HG02870 (cell line): ENCODE results near the gene LTB.
"Not testable (repeated sequence)": the region's sequence is repeated elsewhere in the genome, so short reads cannot be mapped to it uniquely, and the experiment has no call there.

Experiments used
- ATAC-seq: cut with Tn5 transposase; IDR thresholded peaks from one replicate; pipeline ENCODE4 v1.9.1; 2021; ENCODE audit warnings: mild to moderate bottlenecking, moderate library complexity; ENCODE audit not compliant: unreplicated experiment

LTB gene

DNA sequence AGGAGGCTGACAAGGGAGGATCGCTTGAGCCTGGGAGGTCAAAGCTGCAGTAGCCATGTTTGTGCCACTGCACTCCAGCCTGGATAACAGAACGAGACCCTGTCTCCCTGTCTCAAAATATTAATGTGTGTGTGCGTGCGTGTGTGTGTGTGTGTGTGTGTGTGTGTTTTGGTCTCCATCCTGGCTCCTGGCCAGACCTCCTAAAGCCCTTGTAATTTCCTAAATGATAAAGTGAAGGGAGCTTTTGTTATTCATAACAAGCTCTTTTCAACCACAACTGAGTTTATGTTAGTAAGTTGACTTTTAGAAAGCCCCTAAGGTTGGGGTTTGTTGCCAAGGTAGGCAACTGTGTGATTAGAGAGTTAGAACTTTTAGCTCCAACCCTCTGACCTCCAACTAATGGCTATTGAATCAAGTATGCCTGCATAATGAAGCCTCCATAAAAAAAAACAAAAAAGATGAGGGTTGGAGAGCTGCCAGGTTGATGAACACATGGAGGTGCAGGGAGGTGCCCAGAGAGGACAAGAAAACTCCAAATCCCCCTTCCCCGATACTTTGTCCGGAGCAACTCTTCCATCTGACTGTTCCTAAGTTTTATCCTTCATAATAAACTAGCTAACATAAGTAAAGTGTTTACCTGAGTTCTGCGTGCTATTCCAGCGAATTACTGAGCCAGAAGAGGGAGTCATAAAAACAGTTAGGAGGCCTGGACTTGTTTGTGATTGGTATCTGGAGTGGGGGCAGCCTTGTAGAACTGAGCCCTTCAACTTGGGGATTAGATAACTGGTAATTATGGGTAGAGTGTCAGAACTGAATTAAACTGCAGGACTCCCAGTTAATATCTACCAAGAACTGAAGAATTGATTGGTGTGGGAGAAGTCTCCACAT, 27.5 kb upstream of the LTB start:
- no peak for ATAC-seq

DNA sequence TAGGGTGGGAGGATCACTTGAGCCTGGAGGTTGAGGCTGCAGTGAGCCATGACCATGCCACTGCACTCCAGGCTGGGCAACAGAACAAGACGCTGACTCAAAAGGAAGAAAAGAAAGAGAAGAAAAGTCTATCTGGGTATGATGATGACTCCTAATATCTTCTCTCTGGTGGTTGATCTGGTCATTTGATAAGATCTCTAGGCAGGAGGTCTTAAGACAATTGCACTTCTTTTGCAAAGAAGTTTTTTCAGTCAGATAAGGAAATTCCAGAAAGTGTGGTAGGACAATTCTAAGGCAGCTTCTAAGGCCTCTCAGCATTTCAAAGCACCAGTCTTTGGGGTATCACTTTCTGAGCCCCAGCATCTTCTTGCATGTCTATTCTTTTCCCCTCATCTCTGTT, 25.1 kb upstream of the LTB start:
- ATAC-seq: no peak

DNA sequence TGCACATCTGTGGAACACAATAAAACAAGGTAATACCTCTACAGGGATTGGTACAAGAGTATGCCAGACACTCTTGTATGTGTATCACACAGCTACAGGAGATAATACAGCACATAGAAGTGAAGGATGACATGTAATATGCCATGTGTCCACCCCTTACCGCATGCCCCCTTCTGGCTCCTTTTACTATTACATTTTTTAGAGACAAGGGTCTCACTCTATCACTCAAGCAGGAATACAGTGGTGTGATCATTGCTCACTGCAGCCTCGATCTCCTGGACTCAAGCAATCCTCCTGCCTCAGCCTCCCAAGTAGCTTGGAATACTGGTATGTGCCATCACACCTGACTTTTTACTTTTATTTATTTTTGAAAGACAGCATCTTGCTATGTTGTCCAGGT, 14.8 kb upstream of the LTB start:
- no peak for ATAC-seq

DNA sequence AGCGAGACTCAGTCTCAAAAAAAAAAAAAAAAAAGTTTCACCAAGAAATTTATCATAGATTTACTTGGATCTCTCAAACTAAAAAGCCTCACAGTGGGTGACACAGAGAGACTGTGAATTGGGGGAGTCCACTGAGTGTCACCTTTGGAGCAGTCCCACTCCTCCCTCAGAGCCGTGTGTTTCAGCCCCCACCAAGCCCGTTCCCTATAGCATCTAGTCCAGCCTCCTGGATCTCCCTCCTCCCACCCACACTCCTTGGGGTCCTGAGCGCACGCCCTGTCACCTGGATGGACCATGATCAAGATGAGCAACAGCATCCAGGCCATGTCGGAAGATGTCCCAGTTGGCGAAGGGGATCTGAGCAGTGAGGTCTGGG, 10.2 kb upstream of the LTB start:
- ATAC-seq: no peak

DNA sequence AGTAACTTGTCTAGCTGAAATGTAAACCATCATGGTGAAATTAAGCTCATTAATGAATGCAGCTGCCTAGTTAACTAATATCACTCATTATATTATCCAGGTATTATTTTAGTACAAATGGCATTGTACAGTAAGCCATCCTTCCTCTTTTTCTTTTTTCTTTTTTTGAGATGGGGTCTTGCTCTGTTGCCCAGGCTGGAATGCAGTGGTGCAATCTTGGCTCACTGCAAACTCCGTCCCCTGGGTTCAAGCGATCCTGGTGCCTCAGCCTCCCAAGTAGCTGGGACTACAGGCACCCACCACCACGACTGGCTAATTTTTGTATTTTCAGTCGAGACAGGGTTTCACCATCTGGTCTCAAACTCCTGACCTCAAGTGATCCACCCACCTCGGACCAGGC, 8.5 kb upstream of the LTB start:
- ATAC-seq: not testable (repeated sequence)

DNA sequence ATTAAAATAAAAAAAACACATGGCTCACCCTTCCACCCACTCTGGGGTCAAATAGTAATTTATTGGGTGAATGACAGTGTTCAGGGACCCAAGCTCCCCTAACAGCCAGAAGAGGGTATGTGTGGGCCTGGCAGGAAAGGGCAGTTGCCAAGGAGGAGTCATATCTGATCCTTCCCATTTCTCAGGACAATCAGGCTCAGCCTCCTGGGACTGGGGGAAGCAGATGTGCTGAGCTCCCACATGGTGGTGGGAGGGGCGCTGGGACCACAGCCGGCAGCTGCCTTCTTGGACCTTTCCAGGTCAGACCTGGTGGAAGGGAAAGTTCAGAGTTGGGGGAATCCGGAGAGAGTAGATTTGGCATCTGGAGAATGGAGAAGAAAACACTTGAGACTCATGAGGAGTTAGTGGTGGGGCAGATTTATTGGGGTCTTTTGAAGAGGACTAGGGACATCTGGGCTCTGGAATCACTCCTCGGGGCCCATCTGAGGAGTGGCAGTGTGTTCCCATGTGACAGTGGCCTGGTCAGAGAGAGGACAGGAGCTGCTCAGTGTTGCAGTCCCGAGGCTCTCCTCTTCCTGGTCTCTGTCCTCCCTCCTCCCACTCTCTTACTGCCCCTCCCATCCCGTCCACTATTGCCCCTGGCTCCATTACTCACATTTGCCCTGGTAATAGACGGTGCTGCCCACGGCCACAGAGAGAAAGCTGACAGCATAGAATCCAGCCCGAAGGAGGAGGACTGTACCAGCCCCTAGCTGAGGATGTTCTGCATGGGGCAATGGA, 6.8 kb upstream of the LTB start:
- no peak for ATAC-seq

DNA sequence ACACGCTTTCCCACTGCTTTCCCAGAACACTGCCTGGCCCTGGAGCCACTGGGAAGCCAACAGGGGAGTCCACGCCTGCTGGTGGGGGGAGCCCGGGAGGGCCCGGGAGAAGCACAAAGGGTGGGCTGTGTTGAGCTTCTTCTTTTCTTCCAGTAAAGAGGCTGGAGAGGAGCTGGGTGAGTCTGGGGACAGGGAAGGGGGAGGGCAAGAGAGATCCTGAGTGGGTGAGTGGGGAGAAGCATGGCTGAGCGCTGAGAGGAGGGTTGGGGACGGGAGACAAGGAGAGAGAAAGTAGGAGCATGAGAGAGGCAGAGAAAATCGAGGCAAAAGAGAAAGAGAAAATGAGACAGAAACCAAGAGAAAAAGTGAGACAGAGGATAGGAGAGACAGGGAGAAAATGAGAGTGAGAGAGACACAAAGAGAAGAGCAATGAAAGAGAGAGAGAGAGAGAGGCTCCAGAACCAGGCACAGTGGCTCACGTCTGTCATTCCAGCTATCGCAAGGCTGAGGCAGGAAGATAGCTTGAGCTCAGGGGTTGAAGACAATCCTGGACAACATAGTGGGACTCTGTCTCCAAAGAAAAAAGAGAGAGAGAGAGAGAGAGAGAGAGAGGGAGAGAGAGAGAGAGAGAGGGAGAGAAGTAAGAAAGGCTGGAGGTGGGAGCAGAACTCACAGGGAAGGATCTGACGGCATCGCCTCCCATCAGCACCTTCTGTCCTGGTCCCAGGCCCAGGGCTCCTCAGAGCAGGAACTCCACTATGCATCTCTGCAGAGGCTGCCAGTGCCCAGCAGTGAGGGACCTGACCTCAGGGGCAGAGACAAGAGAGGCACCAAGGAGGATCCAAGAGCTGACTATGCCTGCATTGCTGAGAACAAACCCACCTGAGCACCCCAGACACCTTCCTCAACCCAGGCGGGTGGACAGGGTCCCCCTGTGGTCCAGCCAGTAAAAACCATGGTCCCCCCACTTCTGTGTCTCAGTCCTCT, 5.9 kb upstream of the LTB start:
- ATAC-seq: no peak

DNA sequence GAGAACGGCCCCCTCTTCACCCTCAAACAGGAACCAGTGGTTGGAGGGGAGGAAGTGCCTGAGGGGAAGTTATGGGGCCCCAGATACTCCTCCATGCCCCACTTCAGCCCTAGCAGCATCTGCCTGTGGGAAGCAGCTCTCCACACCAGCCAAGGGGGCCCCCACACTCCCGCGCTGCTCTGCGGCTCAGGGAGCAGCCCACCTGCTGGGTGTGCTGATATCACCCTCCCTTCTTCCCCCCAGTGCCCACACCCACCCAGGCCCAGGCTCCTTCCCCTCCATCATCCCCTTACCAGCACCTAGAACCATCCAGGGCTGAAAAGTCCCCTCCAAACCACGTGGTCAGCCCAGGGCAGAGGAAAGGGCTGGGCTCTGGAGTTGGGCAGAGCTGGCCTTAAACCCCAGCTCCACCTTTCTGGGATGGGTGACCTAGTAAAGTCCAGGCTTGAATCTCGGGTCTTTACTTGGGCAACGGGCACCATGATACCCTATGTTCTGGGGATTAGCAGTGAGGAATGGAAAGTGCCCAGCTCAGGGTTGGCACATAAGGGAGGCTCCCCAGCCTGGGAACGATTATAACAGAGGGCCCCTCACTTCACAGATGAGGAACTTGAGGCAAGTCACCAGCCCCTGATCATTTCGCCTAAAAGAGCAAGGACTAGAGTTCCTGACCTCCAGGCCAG, 4.5 kb upstream of the LTB start:
- no peak for ATAC-seq

DNA sequence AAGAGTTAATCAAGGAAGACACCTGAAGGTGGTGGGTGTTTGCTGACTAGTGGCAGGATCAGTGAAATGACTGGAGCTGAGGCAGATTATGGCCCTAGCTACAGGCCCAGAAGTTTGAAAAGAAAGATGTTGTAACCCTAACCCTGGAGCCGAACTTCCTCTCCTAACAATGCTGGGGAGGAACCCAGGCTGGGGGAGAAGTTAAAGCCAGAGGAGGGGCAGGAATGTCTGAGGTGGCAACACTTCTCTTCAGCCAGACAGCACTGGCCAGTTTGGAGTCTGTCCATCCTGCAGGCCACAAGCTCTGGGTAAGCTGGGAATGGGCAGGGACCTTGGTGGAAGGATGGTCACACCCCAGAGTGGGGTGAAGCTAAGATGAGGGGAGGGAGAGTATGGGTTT, 3.8 kb upstream of the LTB start, which contains the start of gene LST1:
LST1 (plus strand) TSS at position 270 of the 400 bp plus-strand sequence. CDS start 1,023 bp downstream, outside the sequence.
- ATAC-seq: no peak

DNA sequence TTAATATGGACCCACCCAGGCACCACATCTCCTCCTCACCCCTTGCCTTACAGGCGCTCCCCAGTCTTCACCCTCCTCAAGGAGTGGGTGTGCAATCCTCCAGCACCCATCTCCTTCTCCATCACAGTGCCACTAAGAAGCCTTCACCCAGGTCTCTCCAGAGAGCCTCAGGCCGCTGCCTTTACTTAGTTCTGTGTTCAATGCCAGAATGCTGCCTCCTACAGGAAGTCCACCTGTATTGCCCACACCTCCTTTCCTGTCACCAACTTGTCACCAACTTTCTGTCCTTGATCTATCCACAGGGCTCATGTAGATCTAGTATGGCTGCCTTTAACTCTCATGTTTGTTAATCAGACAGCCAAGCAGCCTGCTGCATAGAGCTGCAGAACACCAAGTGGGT, 3.3 kb upstream of the LTB start:
- ATAC-seq: no peak

DNA sequence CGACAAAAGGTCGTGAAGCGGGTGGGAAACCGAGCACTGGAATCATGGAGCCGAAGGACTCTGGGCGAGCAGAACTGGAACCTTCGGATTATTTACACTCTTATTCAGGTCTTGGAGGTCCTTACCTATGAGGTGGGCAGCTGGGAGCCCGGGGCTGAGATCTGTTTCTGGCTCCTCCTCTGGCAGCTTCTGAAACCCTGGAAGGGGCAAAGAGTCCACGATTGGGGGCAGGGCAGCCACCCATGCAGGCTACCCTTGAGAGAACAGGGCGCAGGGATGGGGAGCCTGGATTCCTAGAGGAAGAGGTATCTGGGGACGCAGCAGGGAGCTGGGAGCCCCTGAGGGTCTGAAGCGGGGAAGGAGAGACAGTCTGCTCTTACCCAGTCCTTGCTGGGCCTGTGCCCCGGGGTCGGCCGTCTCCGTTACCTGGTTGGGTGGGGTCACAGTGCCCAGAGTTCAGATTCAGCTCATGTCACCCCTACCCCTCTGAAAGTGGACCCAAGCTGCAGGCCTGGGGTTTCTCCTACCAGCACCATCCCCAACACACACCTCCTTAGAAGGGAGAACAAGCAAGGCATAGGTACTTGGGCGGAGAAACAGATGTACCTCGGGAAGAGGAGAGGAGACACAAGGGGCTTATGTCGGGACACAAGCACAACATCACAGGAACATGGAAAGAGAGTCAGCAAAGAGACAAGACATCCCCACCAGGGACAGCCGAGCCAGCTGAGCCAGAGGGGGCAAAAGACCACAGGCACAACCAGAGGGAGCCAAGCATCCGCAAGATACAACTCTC, 592 bp downstream of the LTB start:
- no peak for ATAC-seq

DNA sequence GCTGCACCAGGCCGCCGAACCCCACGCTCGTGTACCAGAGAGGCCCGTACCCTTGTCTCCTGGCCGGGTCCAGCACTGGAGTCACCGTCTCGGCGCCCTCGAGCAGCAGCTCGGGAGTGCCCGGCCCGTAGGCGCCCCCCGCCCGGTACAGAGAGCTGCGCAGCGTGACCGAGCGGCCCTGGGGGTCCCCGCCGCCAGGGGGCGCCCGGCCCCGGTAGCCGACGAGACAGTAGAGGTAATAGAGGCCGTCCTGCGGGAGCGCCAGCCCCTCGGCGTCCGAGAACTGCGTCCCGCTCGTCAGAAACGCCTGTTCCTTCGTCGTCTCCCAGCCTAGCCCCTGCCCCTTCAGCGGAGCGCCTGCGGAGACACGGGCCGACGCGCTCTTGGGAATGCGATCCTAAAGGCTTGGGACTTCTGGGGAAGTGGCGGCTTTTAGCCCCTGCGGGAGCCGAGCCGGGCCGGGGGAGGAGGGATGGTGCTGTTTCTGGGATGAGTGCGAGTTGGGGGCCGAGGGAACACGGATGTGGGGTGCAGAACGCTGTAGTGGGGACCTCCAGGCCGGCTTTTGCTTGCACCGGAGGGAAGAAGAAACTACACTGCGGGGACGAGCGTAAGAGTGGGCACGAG, 1.3 kb downstream of the LTB start:
- ATAC-seq: peak; percentile 43

DNA sequence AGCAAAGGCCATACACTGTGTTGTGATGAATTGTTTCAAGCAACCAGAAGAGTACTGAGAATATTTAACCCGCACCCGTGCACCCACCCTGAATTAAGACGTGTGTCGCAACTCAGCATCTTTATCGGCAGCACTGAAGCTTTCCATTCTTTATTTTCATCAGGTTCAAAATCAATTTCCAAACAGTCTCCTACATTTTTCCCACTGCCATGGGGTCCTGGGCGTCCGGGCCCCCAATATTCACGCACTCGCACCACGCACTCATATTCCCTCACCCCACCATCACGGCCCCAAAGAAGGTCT, 1.8 kb downstream of the LTB start:
- no peak for ATAC-seq

DNA sequence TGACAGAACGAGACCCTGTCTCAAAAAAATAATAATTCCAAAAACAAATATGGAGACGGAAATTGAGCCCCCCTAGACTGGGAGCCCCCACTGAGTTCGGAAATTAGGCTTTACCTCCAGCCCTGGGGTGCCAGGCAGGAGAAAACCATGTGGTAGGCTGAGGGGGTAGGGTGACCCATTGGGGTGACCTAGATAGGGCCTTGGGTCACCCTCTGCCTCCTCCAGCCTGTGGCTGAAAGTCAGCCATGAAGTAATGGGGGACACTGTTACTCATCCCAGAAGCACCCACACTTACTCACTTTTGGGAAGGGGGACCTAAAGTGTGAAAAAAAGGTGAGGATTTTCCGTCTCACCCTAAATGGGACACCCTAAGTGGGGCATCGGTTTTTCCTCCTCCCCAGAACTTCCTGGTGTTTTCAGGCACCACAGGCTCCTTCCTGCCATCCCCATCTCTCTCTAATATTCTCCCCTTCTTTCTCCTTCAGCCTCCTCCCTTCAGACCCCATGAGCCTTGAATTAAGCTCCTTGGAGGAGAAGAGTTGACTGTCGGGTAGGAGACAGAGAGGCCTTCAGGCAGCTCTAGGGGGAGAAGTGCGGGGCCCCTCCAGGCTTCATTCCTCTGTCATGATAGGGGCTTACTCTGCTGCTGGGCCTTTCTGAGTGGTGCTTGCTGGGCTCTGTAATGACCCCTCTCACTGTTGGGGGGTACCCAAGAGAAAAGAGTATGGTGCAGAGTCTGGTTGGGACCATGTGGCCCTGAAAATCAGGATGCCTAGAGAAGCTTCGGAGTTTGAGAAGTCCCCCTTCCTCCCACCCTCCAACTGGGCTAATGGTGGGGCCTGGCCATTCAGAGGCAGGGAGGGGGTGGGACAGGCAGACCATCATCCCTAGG, 2.4 kb downstream of the LTB start:
- ATAC-seq: no peak

DNA sequence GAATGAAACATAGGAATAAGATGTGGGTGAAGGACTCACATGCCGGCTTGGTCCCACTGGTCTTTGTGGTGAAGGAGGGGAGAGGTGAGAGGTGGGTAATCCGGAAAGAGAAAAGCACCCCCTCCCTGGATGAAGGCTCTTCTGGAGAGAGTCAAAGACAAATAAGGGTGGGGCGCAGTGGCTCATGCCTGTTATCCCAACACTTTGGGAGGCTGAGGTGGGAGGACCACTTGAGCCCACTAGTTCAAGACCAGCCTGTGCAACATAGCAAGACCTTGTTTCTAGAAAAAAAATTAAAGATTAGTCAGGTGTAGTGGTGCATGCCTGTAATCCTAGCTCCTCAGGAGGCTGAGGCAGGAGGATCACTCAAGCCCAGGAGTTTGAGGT, 3.1 kb downstream of the LTB start:
- no peak for ATAC-seq

DNA sequence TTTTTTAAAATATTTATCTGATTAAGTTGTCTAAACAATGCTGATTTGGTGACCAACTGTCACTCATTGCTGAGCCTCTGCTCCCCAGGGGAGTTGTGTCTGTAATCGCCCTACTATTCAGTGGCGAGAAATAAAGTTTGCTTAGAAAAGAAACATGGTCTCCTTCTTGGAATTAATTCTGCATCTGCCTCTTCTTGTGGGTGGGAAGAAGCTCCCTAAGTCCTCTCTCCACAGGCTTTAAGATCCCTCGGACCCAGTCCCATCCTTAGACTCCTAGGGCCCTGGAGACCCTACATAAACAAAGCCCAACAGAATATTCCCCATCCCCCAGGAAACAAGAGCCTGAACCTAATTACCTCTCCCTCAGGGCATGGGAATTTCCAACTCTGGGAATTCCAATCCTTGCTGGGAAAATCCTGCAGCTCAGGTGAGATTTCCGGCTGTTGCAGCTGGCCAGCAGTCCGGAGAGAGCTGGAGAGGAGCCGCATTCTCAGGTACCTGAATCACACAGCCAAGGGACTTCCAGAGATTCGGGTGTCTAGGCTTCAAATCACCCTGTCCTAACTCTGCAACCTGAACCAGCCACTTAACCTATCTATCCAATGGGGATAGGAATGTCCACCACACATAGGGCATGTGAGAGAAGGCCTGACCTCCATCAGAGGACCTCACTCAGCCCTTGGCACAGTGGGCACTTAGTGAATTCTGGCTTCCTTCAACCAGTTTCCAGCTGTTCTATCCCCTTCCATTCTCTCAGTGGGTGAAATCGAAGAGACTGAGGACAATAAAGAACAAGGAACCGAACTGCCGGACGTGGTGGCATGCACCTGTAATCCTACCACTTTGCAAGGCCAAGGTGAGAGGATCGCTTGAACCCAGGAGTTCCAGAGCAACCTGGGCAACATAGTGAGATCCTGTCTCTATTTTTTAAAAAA, 3.8 kb downstream of the LTB start:
- no peak for ATAC-seq

DNA sequence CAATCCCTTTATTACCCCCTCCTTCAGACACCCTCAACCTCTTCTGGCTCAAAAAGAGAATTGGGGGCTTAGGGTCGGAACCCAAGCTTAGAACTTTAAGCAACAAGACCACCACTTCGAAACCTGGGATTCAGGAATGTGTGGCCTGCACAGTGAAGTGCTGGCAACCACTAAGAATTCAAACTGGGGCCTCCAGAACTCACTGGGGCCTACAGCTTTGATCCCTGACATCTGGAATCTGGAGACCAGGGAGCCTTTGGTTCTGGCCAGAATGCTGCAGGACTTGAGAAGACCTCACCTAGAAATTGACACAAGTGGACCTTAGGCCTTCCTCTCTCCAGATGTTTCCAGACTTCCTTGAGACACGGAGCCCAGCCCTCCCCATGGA, 4.7 kb downstream of the LTB start:
- no peak for ATAC-seq
